Panc1 (cell line): ENCODE measurements around the gene CTAG2.
"Not testable (repeated sequence)": the region's sequence is repeated elsewhere in the genome, so short reads cannot be mapped to it uniquely, and the experiment has no call there.

Experiments used
- CTCF ChIP-seq: fragments of 450-650 bp; IDR thresholded peaks from 2 replicates; pipeline ENCODE4 v1.5.1; 2017; ENCODE audit warnings: mild to moderate bottlenecking
- POLR2AphosphoS5 ChIP-seq: IDR thresholded peaks from 2 replicates; pipeline ENCODE4 v1.6.1; 2012; ENCODE audit warnings: mild to moderate bottlenecking, low read depth, low read length, moderate library complexity
- REST ChIP-seq, 2 experiments: IDR thresholded peaks; 2 replicates each; pipeline ENCODE4 v1.6.1; 2011 to 2012; ENCODE audit warnings: low read depth in 2 of 2, control low read depth in 1 of 2, low read length in 1 of 2, mild to moderate bottlenecking in 1 of 2, moderate library complexity in 1 of 2; ENCODE audit not compliant: insufficient read depth in 1 of 2
- SIN3A ChIP-seq: IDR thresholded peaks from 2 replicates; pipeline ENCODE4 v1.6.1; 2012; ENCODE audit warnings: low read depth, mild to moderate bottlenecking, low read length, moderate library complexity, borderline replicate concordance; ENCODE audit not compliant: insufficient read depth
- TCF7L2 ChIP-seq: IDR thresholded peaks from 2 replicates; pipeline ENCODE4 v1.6.1; 2011; ENCODE audit warnings: mild to moderate bottlenecking, low read depth, low read length, inconsistent platforms

- not testable (repeated sequence) for TF ChIP-seq REST (IDR thresholded peaks at IDR 0.05; ENCODE audit: insufficient read depth in 1 of 2, low read depth in 2 of 2, low read length in 1 of 2); TCF7L2; CTCF; SIN3A; POLR2AphosphoS5
These were observed 18.7 kb upstream of the CTAG2 start for GRCh38 chrX:154672084-154672483.
